Bronchial epithelial cell (primary cell): ENCODE data around the gene DMD. TPM values are rescaled to one million over a fixed set of nuclear protein-coding genes. Genes with fewer than 3 reads are reported as not detected.
"Not testable (repeated sequence)": the region's sequence is repeated elsewhere in the genome, so short reads cannot be mapped to it uniquely, and the experiment has no call there.

Experiments used
- DNase-seq: peaks from one replicate; pipeline ENCODE4 v3.0.0-alpha.2; 2010; ENCODE audit warnings: low read depth
- FAIRE-seq: peaks from 2 replicates; lab custom pipeline; 2011; peaks lifted over from hg19 to GRCh38; lab: Jason Lieb, UNC
- H3K27me3 ChIP-seq: 2 replicates; pipeline ENCODE4 v1.5.1; 2011; ENCODE audit warnings: low read length; ENCODE audit not compliant: control insufficient read depth, insufficient read depth
- H3K36me3 ChIP-seq: 2 replicates; pipeline ENCODE4 v1.5.1; 2011; ENCODE audit warnings: low read length; ENCODE audit not compliant: control insufficient read depth, insufficient read depth
- H3K4me3 ChIP-seq: 2 replicates; pipeline ENCODE4 v1.5.1; 2011; ENCODE audit warnings: mild to moderate bottlenecking, low read depth, low read length, control low read depth
- CTCF ChIP-seq: IDR thresholded peaks from 2 replicates; pipeline ENCODE4 v1.5.1; 2011; ENCODE audit warnings: mild to moderate bottlenecking, moderate library complexity, low read length, control low read depth, inconsistent platforms; ENCODE audit not compliant: insufficient read depth, severe bottlenecking
- total RNA-seq: library from RNA; depleted of rRNA; stranded (reverse); fragments of >200 nt; gene quantifications from 2 replicates; pipeline ENCODE4 v1.2.1, GENCODE V29; 2014

The DMD gene
- total RNA-seq, 1 donor from 2014 or later = 4.5 TPM

GRCh38 chrX:33106737-33107136 lies 104.6 kb downstream of the DMD start:
- Histone ChIP-seq H3K27me3 (no peaks in the 10 kb centered on the region), H3K36me3 (no peaks in the 10 kb centered on the region), H3K4me3 (no peak overlapping the region)
- FAIRE-seq = no peak
- no peak for DNase-seq
- no peak for TF ChIP-seq CTCF

GRCh38 chrX:33095079-33095478 lies 116.3 kb downstream of the DMD start:
- TF ChIP-seq CTCF = no peak
- no peak for FAIRE-seq
- Histone ChIP-seq H3K36me3 (no peaks in the 10 kb centered on the region), H3K27me3 (no peaks in the 10 kb centered on the region), H3K4me3 (no peak overlapping the region)
- no peak for DNase-seq

GRCh38 chrX:33087411-33087810 lies 123.9 kb downstream of the DMD start:
- Histone ChIP-seq H3K27me3 (no peaks in the 10 kb centered on the region), H3K4me3 (no peak overlapping the region), H3K36me3 (no peaks in the 10 kb centered on the region)
- FAIRE-seq = no peak
- DNase-seq = no peak
- TF ChIP-seq CTCF = no peak

GRCh38 chrX:33086886-33087285 lies 124.5 kb downstream of the DMD start:
- Histone ChIP-seq H3K27me3 (no peaks in the 10 kb centered on the region), H3K4me3 (no peak overlapping the region), H3K36me3 (no peaks in the 10 kb centered on the region)
- DNase-seq = no peak
- no peak for TF ChIP-seq CTCF
- FAIRE-seq = no peak

GRCh38 chrX:33082371-33082770 lies 129.0 kb downstream of the DMD start:
- no peak for DNase-seq
- TF ChIP-seq CTCF = no peak
- Histone ChIP-seq H3K27me3 (no peaks in the 10 kb centered on the region), H3K4me3 (no peak overlapping the region), H3K36me3 (no peaks in the 10 kb centered on the region)
- no peak for FAIRE-seq

- Histone ChIP-seq H3K4me3 (no peak overlapping the region), H3K27me3 (no peaks in the 10 kb centered on the region), H3K36me3 (no peaks in the 10 kb centered on the region)
- no peak for DNase-seq
- FAIRE-seq = no peak
- no peak for TF ChIP-seq CTCF
Measured at GRCh38 chrX:33078273-33078672, 133.1 kb downstream of the DMD start.

GRCh38 chrX:33073660-33074059 lies 137.7 kb downstream of the DMD start:
- not testable (repeated sequence) for H3K4me3 ChIP-seq, FAIRE-seq, DNase-seq, H3K27me3 ChIP-seq, H3K36me3 ChIP-seq
